ENCODE results near the gene HOXD13. TPM values are rescaled to one million over a fixed set of nuclear protein-coding genes. Genes with fewer than 3 reads are reported as not detected.

HOXD13 gene
- total and polyA plus RNA-seq, 2 of the 13 experiments (the other 11 are each of a cell fraction or from before 2014, with no cell fraction given): not detected

DNA sequence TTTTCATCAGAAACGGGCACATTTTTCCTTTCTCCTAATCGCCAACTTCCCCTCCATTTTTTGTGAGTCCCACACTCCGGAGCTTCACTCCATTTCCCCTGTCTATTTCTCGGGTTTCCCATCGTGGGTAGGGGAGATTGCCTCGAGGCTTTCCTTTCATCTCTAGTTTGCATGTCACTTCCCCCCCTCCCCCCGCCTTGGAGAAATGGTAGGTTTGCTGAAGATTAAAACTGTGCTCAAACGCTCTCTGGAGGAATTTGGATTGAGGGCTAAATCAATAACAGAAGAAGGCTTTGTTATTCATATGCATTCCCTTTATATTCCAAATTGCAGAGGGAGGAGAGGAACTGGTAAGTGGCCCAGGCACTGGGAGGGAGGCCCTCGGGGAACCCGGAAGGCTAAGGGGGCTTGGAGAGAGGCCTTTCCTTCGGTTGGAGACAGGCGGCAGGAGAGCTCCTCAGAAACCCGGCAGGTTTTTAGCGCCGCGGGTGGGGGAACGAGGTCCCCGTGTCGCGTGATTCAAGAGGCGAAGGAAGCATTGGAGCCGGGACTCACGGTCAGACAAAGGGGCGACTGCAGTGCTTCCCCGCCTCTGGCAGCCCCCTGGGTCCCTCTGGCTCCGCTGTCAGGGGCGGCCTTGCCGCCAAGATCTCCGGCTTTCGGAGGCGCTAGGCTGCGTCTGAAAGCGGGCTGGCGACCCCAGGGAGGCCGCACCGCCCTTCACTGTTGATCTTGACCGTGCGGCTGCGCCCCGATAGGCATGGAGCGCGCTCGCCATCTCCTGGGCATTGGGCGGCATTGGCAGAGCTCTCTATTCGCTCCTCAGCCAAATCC is 4.7 kb downstream of the HOXD13 start (continued):
- TF ChIP-seq KDM2A (CRISPR knock-in tag; IDR thresholded peaks at IDR 0.05; ENCODE audit: borderline replicate concordance, low read depth): peak; percentile 91; the same call in 1 of the 2 replicates
- TF ChIP-seq GABPB1 (CRISPR knock-in tag; IDR thresholded peaks at IDR 0.05): peak; percentile 64; the same call in 1 of the 2 replicates
- TF ChIP-seq, protein P1, sequence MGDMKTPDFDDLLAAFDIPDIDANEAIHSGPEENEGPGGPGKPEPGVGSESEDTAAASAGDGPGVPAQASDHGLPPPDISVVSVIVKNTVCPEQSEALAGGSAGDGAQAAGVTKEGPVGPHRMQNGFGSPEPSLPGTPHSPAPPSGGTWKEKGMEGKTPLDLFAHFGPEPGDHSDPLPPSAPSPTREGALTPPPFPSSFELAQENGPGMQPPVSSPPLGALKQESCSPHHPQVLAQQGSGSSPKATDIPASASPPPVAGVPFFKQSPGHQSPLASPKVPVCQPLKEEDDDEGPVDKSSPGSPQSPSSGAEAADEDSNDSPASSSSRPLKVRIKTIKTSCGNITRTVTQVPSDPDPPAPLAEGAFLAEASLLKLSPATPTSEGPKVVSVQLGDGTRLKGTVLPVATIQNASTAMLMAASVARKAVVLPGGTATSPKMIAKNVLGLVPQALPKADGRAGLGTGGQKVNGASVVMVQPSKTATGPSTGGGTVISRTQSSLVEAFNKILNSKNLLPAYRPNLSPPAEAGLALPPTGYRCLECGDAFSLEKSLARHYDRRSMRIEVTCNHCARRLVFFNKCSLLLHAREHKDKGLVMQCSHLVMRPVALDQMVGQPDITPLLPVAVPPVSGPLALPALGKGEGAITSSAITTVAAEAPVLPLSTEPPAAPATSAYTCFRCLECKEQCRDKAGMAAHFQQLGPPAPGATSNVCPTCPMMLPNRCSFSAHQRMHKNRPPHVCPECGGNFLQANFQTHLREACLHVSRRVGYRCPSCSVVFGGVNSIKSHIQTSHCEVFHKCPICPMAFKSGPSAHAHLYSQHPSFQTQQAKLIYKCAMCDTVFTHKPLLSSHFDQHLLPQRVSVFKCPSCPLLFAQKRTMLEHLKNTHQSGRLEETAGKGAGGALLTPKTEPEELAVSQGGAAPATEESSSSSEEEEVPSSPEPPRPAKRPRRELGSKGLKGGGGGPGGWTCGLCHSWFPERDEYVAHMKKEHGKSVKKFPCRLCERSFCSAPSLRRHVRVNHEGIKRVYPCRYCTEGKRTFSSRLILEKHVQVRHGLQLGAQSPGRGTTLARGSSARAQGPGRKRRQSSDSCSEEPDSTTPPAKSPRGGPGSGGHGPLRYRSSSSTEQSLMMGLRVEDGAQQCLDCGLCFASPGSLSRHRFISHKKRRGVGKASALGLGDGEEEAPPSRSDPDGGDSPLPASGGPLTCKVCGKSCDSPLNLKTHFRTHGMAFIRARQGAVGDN (CRISPR knock-in tag; IDR thresholded peaks at IDR 0.05): peak; percentile 72
- peak; percentile 67; the same call in 1 of the 2 replicates for TF ChIP-seq ZNF614 (CRISPR knock-in tag; IDR thresholded peaks at IDR 0.05; ENCODE audit: borderline replicate concordance)
- TF ChIP-seq NPAS2 (CRISPR knock-in tag; IDR thresholded peaks at IDR 0.05; ENCODE audit: borderline replicate concordance): no peak
- TF ChIP-seq KDM5B (CRISPR knock-in tag; IDR thresholded peaks at IDR 0.05; ENCODE audit: borderline replicate concordance): peak; percentile 74; the same call in 1 of the 2 replicates
- peak; percentile 60 for TF ChIP-seq FOXO1 (CRISPR knock-in tag; IDR thresholded peaks at IDR 0.05)
- TF ChIP-seq TAF1 (CRISPR knock-in tag; IDR thresholded peaks at IDR 0.05): no peak
- peak; percentile 50; the same call in 1 of the 2 replicates for TF ChIP-seq ZNF768 (CRISPR knock-in tag; IDR thresholded peaks at IDR 0.05)
- no peak for TF ChIP-seq FOXA1 (IDR thresholded peaks at IDR 0.05)
- peak; percentile 81 for TF ChIP-seq FOXA1 (CRISPR knock-in tag; IDR thresholded peaks at IDR 0.05)
- peak; percentile 41; the same call in 1 of the 2 replicates for TF ChIP-seq SPEN (CRISPR knock-in tag; IDR thresholded peaks at IDR 0.05; ENCODE audit: low read depth)
- TF ChIP-seq, protein P2, sequence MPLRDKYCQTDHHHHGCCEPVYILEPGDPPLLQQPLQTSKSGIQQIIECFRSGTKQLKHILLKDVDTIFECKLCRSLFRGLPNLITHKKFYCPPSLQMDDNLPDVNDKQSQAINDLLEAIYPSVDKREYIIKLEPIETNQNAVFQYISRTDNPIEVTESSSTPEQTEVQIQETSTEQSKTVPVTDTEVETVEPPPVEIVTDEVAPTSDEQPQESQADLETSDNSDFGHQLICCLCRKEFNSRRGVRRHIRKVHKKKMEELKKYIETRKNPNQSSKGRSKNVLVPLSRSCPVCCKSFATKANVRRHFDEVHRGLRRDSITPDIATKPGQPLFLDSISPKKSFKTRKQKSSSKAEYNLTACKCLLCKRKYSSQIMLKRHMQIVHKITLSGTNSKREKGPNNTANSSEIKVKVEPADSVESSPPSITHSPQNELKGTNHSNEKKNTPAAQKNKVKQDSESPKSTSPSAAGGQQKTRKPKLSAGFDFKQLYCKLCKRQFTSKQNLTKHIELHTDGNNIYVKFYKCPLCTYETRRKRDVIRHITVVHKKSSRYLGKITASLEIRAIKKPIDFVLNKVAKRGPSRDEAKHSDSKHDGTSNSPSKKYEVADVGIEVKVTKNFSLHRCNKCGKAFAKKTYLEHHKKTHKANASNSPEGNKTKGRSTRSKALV (CRISPR knock-in tag; IDR thresholded peaks at IDR 0.05): peak; percentile 76; the same call in 1 of the 2 replicates
- TF ChIP-seq MIER3 (CRISPR knock-in tag; IDR thresholded peaks at IDR 0.05; ENCODE audit: borderline replicate concordance): peak; percentile 24; the same call in 1 of the 2 replicates
- TF ChIP-seq NFKB2 (CRISPR knock-in tag; IDR thresholded peaks at IDR 0.05; ENCODE audit: borderline replicate concordance): peak; percentile 38; the same call in 1 of the 2 replicates
- peak; percentile 64 for TF ChIP-seq ZFP36 (IDR thresholded peaks at IDR 0.05; ENCODE audit: borderline replicate concordance, low read depth, low read length, partially characterized antibody)
- no peak for TF ChIP-seq SOX6 (IDR thresholded peaks at IDR 0.05)
- TF ChIP-seq SOX6 (CRISPR knock-in tag; IDR thresholded peaks at IDR 0.05): peak; percentile 33; the same call in 1 of the 2 replicates

All from HepG2 (cell line).